GM23248 (cell line): ENCODE results near the gene MRPS2.

Experiments
- EZH2 ChIP-seq: fragments of 200-600 bp; sonication (generic); IDR thresholded peaks from 2 replicates; pipeline ENCODE4 v1.6.1; 2018; ENCODE audit warnings: antibody characterized with exemption, mild to moderate bottlenecking; ENCODE audit not compliant: insufficient read depth, poor library complexity, severe bottlenecking
- EZH2phosphoT487 ChIP-seq: fragments of 200-600 bp; sonication (generic); IDR thresholded peaks from 2 replicates; pipeline ENCODE4 v1.6.1; 2018; ENCODE audit warnings: antibody characterized with exemption, moderate library complexity, mild to moderate bottlenecking, low read depth; ENCODE audit not compliant: insufficient read depth

GRCh38 chr9:135500525-135501260 lies at the start of gene MRPS2:
- TF ChIP-seq EZH2 (no peak), EZH2phosphoT487 (no peak)
